ENCODE results near the gene FHAD1. TPM values are rescaled to one million over a fixed set of nuclear protein-coding genes. Genes with fewer than 3 reads are reported as not detected.

The FHAD1 gene
- total RNA-seq, 1 donor from 2014 or later: 0.20 TPM

DNA sequence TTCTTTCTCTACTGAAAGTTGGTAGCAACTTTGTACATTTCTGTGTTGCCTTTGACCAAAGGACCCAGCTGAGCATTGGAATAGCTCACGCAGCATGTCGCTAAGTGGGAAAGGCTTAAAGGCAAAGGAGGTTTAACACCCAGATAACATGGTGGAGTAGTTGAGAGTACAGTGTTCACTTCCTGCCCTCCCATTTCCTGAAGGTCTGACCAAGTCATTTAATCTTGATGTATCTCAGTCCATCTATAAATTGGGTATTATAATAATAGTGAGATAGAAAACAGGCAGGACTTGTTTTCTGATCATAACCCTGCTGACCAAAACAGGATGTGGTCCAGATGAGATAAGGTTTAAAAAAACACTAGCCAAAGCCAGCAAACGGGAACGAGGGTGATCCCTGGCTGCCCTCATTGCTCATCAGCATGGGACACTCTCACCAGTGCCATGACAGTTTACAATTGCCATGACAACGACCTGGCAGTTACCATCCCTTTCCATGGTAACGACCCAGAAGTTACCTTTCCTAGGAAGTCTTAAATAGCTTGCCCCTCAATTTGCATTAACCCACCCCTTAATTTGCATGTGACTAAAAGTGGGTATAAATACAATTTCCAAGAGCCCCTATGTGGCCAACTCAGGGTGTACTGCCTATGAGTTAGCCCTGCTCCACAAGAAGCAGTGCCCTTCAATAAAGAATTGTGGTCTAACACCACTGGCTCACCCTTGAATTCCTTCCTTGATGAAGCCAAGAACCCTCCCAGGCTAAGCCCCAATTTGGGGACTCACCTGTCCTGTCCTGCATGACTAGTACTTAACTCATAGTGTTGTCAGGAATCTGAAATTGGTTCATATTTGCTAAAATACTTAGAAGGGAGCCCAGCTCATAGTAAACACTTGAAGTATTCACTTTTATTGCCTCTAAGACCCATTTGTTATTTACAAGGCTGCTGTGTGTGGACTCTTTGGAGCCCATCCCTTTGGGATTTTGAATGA is 28.4 kb upstream of the FHAD1 start:
- DNase-seq (ENCODE audit: low read depth, low spot score): peak; percentile 99

DNA sequence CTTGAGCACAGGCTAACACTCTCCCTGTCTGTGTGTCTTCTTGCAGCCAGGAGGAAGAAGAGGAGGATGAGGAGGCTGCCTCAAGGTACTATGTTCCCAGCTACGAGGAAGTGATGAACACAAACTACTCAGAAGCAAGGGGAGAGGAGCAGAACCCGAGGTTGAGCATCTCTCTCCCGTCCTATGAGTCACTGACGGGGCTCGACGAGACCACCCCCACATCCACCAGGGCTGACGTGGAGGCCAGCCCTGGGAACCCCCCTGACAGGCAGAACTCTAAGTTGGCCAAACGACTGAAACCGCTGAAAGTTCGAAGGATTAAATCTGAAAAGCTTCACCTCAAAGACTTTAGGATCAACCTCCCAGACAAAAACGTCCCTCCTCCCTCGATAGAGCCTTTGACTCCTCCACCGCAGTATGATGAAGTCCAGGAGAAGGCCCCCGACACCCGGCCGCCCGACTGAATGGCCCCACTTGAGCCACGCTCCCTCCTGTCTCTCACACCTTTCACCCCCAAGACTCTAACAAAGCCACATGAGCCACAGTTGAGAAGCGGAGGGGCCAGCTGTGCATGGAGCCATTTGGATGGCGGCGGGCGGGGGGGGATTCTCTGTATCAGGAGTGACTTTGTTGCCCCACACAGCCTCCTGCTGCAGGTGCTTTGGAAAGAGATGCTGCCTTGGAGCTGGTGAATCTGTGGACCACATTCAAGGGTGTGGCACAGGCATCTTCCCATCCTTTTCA is 27.6 kb upstream of the FHAD1 start:
- DNase-seq (ENCODE audit: low read depth, low spot score): no peak

DNA sequence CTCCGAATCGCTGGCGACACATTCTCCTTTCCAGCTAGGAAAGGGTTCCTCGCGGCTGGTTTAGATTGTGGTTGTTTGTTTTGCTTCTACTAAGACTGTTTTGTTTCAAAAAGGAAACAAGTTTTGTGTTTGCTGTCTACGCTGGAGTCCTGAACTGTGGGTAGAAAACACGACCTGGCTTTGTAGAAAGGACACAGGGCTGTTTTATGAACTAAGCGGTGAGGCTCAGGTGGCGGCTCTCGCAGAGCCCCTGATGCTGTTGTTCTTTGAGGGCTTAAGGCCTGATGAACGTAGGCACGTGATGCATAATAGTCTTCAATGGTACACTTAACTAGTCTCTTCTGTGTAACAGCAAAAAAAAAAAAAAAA is 27.0 kb upstream of the FHAD1 start:
- no peak for DNase-seq (ENCODE audit: low read depth, low spot score)

DNA sequence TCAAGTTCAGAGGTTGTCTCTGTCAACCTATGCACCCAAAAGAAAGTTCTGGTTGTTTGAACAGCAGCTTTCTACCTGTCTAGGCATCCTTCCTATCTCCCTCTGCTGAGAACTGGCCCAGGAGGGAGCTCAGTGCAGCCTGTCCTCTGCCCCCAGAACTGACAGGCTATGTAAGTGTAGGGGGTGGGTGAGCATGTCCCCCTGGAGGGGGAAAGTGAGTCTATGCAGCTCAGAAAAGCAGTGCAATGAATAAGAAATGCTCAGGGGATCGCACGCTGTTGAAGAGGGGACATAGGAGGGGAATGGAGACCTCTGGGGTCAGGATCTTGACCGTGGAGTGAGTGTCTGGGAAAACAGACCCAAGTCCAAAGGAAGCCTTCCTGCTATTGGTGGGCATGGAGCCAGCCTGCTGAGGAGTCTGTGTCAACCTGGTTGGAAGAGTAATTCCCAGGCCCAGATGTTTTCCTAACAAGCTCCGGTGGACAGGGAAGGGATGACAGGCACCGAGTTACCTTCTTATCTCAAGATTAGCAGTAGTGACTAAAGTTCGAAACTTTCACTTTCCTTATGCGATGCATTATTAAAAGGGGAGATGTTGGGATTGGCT is 26.1 kb upstream of the FHAD1 start:
- no peak for DNase-seq (ENCODE audit: low read depth, low spot score)

DNA sequence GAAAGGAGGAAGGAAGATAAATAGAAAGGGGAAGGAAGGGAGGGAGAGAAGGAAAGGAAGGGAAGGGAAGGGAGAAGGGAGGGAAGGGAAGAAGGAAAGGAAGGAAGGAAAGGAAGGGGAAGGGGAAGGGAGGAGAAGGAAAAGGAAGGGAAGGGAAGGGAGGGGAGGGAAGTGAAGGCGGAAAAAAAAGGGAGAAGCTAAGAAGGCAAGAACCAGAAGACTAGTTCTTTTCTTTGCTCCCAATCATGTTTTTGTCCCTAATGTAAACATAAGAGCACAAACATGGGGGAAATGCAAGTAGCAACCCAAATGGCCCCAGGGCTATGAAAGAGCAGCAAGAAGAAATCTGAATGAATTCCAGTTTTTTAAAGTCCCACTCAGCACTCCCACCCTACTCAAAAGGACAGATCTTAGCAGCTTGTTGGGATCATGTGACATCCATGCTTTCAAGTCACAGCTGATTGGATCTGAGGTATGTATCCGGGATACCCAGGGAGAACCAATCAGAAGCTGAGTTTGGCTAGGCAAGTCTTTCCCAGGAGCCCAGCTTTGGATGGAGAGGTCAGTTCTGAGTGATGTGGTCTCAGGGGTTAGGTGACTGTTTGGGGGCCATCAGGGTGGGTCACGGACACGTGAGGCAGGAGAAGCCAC is 24.2 kb upstream of the FHAD1 start:
- no peak for DNase-seq (ENCODE audit: low read depth, low spot score)

DNA sequence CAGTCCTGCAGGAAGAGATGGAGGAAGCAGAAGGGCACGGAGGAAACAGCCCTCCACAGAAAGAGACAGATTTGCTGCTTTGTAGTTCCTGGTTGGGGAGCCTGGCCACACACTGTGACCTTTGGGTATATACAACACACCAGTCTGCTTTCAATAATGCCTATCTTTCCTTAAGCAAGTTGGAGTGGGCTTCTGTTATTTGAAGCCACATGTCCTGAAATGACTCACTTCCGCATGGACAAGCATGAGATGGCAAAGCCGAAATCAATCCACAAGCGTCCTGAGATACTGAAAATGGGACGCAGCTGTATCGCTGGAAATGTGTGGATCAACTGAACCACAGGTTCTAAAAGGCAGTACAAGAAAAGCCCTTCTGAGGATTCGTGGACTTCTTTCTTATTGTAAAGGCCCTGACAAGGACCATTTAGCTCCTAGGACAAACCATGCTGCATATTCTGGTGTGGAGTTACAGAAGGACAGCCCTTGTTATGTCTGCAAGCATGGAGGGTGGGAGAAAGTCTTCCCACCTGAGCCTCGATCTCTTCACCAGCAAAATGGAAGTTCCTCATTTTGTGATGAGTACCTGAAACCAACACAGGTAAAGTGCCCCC is 22.7 kb upstream of the FHAD1 start:
- DNase-seq (ENCODE audit: low read depth, low spot score): no peak

DNA sequence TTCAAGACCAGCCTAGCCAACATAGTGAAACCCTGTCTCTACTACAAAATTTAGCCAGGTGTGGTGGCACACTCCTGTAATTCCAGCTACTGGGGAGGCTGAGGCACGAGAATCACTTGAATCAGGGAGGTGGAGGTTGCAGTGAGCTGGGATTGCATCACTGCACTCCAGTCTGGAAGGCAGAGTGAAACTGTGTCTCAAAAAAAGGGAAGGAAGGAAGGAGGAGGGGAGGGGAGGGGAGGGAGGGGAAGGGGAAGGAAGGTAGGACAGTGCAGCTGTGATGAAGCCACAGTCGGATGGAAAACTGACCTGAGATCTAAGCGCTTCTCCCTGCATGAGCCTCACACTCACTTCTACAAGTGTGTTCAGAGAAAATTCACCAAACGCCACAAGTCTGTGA is 22.0 kb upstream of the FHAD1 start:
- DNase-seq (ENCODE audit: low read depth, low spot score): no peak

DNA sequence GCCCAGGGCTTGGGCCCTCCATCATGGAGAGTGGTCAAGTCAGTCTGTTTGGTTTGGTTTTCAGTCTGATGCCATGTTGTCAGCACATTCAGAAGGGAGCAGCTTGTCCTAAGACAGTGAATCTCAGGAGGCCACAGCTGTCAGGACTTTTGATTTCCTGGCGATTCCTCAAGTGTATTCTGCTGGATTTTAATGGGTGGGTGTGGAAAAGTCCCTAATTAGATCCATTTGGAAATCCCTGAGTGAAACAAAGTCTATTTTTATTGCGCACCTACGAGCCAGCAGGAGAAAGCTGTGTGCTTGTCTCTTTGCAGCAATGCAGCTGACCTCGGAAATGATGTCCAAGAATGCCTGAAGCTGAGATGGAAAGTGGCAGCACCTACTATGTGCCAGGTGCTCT is 21.6 kb upstream of the FHAD1 start:
- no peak for DNase-seq (ENCODE audit: low read depth, low spot score)

DNA sequence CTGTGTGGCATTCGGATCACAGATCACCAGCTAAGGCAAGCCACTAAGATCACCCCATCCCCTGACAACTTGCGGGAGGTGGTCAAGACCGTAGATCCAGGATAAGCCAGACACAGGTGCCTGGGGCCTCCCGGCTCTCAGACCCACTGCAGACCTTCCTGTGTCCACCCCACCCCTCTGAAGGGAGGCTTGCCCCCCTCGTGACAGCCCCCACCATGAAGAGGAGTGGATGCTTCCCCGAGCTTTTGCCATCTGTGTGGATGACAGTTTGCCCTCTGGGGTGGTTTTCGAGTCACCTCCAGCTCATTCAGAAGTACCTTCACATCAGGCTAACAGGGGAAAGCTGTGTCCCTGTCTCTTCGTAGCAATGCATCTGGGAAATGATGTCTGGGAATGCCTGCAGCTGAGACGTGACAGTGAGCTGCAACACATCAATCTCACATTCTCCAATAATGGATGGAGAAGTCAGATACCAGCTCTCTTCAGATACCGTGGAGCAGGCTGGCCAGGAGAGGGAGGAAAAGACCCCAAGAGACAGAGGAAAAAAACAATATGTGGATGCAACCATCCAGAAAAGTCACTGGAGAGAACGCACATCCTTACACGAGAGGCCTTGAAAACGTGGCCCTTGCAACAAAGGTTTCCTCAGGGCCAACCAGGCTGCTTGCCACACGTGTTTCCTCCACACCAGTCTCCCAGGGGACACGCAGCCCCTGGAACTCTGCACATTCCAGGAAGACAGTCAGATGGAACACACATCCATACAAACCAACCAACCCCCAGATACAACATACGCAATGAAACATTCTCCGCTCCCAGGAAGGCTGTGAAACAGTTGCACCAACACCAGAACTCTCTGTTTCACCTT is 20.4 kb upstream of the FHAD1 start:
- no peak for DNase-seq (ENCODE audit: low read depth, low spot score)

DNA sequence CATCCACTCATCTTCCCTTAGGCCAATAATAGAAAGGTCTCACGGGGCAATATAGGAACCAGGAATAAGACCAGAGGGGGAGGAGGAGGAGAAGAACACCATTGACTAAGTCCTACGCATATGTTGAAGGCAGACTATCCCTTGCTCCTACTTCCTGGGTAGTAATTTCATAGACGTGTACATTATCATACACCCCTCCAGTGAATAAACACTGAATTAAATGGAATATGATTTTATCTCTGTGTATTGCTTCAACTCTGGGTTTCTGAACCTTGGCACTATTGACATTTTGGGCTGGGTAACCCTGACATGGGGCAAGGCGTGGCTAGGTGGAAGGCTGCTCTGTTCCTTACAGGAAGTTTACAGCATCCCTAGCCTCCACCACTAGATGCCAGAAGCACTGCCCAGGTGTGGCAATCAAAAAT is 17.3 kb upstream of the FHAD1 start:
- no peak for DNase-seq (ENCODE audit: low read depth, low spot score)

DNA sequence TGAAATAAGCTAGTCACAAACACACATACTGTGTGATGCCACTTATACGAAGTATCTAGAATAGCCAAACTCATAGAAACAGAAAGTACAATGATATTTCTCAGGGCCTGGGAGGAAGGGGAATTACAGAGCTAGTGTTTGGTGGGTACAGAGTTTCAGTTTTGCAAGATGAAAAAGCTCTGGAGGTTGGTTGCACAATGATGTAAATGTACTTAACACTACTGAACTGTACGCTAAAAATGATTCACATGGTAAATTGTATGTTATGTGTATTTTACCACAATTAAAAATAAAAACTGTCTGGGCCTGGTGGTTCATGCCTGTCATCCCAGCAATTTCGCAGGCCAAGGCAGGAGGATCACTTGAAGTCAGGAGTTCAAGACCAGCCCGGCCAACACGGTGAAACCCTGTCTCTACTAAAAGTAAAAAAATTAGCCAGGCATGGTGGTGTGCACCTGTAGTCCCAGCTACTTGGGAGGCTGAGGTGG is 15.3 kb upstream of the FHAD1 start:
- no peak for DNase-seq (ENCODE audit: low read depth, low spot score)

DNA sequence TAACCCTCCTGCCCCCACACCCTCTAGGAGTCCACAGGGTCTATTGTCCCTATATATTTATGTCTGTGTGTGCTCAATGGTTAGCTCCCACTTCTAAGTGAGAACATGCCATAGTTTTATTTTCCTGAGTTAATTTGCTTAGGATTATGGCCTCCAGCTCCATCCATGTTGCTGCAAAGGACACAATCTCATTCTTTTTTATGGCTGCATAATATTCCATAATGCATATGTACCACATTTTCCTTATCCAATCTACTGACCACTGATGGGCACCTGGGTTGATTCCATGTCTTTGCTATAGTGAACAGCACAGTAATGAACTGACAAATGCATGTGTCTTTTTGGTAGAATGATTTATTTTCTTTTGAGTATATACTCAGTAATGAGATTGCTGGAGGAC is 13.3 kb upstream of the FHAD1 start:
- DNase-seq (ENCODE audit: low read depth, low spot score): no peak

DNA sequence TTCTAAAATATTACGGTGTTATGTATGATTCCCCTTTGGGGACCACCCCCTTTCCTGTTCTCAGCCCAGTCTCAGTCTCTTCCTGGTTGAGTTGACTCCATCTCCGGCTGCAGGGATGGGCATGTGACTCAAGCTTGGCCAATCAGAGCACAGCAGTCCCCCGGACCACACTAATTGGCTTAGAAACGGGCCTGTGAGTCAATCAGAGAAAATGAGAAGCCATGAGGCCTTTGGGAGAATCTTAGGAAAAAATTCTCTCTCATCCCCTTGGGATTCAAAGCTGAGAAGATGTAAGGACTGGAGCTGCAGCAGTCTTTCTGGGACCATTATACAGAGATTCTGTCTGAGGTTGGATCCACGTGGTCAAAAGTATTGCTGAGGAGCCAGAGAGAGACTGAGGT is 10.7 kb upstream of the FHAD1 start:
- no peak for DNase-seq (ENCODE audit: low read depth, low spot score)

DNA sequence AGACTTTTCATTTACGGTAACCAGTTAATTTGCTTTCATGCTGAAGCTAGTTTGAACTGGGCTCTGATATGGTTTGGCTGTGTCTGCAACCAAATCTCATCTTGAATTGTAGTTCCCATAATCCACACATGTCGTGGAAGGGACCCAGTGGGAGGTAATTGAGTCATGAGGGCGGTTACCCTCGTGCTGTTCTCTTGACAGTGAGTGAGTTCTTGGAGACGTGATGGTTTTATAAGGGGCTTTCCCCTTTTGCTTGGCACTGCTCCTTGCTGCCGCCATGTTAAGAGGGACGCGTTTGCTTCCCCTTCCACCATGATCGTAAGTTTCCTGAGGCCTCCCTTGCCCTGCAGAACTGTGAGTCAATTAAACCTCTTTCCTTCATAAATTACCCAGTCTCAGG is 10.3 kb upstream of the FHAD1 start:
- DNase-seq (ENCODE audit: low read depth, low spot score): no peak

DNA sequence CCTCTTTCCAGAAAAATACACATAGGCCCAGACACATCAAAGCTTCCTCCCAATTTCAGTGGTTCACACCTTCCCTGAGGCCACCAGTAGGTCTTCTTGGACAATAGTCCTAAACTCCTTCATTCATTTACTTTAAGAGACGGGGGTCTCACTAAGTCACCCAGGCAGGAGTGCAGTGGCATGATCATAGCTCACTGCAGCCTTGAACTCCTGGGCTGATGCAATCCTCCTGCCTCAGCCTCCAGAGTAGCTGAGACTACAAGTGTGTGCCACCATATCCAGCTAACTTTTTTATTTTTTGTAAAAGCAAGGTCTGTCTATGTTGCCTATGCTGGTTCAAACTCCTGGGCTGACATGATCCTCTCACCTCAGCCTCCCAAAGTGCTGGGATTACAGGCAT is 8.2 kb upstream of the FHAD1 start:
- DNase-seq (ENCODE audit: low read depth, low spot score): no peak

DNA sequence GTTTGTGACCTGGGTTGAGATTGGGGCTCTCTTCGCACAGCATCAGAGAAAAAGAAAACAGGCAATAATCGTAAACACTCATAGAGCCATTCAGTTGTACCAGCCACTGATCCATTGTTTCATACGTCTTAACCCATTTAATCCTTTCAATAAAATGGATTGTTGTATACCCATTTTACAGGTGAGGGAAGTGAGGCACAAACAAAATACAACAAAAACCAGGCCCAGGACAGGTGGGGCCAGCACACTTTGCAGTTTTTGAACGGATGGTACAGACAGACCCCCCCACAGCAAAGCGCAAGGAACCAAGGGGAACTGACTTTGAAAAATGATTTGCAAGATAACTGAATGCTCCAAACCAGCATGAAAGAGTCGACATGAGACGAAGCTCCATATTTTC is 4.3 kb upstream of the FHAD1 start:
- DNase-seq (ENCODE audit: low read depth, low spot score): no peak

DNA sequence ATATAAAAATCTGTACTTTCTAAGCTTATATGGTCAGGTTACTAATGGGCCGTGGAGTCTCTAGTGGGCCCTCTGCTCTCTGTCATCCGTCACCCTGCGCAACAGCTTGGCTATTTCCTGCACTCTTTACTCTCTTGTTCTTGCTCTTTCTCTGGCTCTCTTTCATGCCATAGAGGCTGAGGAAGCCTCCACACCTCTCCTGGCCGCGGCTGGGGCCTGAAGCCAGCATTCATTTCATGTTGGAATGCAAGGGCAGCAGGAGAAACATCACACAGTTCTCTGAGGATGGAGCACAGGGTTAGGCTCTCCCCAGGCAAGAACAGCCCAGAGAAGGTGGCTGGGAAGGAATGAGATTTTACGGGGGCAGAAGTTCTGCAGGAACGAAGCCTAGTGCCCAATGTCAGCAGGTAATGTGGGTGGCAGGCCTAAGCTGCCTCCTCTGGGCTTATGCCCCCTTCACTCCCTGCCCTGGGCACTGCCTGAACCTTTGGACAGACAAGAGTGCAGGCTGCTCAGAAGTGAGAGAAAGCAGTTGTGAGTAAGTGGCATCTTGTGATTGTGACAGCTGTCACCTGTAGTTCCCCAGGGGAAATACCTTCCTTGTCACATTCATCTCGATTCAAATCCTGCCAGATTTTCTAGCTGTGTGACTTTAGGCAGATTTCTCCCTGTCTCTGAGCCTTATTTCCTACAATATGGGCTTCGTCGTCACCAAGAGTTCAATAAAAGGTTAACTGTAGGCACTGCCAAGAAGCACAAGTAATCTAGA is 3.6 kb upstream of the FHAD1 start:
- no peak for DNase-seq (ENCODE audit: low read depth, low spot score)

DNA sequence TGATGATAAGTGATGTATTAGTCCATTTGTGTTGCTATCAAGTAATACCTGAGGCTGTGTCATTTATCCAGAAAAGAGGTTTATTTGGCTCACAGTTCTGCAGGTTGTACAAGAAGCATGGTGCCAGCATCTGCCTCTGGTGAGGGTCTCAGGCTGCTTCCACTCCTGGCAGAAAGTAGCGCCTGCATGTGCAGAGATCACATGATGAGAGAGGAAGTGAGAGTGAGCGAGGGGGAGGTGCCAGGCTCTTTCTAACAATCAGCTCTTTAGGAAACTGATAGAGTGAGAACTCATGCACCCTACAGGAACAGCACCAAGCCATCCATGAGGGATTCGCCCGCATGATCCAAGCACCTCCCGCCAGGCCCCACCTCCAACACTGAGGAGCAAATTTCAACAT is 2.2 kb upstream of the FHAD1 start:
- no peak for DNase-seq (ENCODE audit: low read depth, low spot score)

DNA sequence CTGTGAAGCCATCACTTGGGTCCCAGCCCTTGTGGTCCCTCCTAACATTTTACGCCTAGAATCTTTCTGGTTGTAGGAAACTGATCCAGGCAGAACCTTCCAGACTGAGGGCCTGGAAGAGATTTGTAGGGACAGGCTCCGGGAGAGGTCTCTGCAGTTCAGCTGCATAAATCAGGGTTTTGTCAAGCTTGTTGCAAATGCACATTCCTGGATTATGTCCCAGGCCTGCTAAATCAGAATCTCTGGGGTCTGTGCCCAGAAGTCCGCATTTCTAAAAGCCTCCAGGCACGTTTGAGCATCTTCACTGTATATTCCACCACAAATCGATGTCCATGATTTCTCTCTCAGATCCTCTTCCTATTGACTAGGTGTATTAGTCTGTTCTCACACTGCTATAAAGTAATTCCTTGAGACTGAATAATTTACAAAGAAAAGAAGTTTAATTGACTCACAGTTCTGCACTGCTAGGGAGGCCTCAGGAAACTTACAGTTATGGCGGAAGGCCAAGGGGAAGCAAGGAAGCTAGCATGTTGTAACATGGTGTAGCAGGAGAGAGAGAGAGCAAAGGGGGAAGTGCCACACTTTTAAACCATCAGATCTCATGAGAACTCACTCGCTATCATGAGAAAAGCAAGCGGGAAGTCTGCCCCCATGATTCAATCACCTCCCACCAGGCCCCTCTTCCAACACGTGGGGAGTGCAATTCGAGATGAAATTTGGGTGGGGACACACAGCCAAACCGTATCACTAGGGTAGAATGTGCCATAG is 1.2 kb upstream of the FHAD1 start:
- no peak for DNase-seq (ENCODE audit: low read depth, low spot score)
